Immature natural killer cell (primary cell): ENCODE data around the gene BTBD19. TPM values are rescaled to one million over a fixed set of nuclear protein-coding genes. Genes with fewer than 3 reads are reported as not detected.
A peak's percentile ranks its signal among the peaks of the same experiment; 100 is the strongest.
"Not testable (repeated sequence)": the region's sequence is repeated elsewhere in the genome, so short reads cannot be mapped to it uniquely, and the experiment has no call there.

Experiments used
- DNase-seq, 3 donors: peaks; one replicate each; pipeline ENCODE4 v3.0.0; 2022; ENCODE audit warnings: mixed read lengths in 1 of 3
- H3K27ac Mint-ChIP-seq, 6 donors: one replicate each; pipeline ENCODE4 v1.8.0; 2020; ENCODE audit warnings: mixed read lengths in 6 of 6, mild to moderate bottlenecking in 5 of 6, inconsistent platforms in 4 of 6, moderate library complexity in 3 of 6
- H3K27me3 Mint-ChIP-seq, 3 donors: one replicate each; pipeline ENCODE4 v1.8.0; 2020 to 2021; ENCODE audit warnings: low read depth in 3 of 3, mild to moderate bottlenecking in 3 of 3, mixed read lengths in 3 of 3, moderate library complexity in 3 of 3, inconsistent platforms in 1 of 3
- H3K36me3 Mint-ChIP-seq, 3 donors: one replicate each; pipeline ENCODE4 v1.8.0; 2020; ENCODE audit warnings: mixed read lengths in 3 of 3, inconsistent platforms in 2 of 3, mild to moderate bottlenecking in 2 of 3
- H3K4me1 Mint-ChIP-seq, 2 donors: one replicate each; pipeline ENCODE4 v1.8.0; 2020; ENCODE audit warnings: inconsistent platforms in 2 of 2, mild to moderate bottlenecking in 2 of 2, mixed read lengths in 2 of 2, moderate library complexity in 1 of 2
- H3K4me3 Mint-ChIP-seq, 5 donors: one replicate each; pipeline ENCODE4 v1.8.0; 2020; ENCODE audit warnings: mild to moderate bottlenecking in 5 of 5, mixed read lengths in 5 of 5, inconsistent platforms in 3 of 5, moderate library complexity in 3 of 5
- H3K9me3 Mint-ChIP-seq, 6 donors: one replicate each; pipeline ENCODE4 v1.8.0; 2020; ENCODE audit warnings: mild to moderate bottlenecking in 6 of 6, mixed read lengths in 6 of 6, inconsistent platforms in 4 of 6, moderate library complexity in 3 of 6
- polyA plus RNA-seq, 3 donors: library from polyadenylated mRNA; unstranded; fragments of 300-500 nt; fragmentation: Illumina TruSeq; gene quantifications; one replicate each; pipeline ENCODE4 v1.2.3, GENCODE V29; 2021

BTBD19 gene
- under 1 TPM in 1 of 3 donors, not detected in 2; 0.38 TPM for polyA plus RNA-seq

DNA sequence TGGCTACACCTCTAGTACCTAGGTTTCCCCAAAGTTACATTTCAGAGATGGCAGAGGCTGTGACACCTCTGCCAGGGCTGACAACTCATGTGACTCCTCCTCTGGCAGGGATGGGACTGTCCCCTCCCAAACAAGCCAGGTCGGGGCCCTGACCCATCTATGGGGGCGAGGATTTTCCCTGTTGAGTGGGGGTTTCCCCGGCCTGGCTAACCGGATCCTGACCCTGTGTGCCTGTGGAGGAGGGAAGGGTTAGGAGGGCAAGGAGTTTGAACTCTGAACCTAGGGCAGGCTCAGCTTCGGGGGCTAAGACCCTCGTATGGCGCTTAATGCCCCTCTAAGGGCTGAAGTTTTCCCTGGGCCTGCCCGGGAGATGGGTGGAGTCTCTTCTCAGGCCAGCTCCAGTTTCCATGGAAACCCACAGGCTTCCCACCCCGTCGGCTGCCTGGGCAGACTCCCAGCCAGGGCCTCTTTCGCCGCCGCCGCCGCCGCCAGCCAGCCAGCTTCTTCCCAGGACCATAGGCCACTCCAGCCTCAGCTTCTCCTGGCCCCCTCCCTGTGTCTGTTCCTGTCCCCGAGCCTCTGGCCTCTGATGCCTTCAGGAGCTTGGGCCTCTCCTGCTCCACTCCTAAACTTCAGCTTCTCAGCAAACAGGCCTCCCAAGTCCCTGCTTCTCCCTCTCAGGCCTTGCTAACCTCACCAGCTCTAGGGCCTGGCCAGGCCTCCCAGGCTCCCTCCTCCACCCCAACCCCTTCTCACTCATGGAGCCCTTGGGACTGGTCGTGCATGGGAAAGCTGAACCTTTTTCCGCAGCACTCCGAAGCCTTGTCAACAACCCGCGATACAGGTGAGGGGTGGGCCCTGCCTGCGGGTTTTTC, at the start of gene BTBD19:
Gene BTBD19, plus strand, starts transcription at position 461 of the 875 bp plus-strand sequence. Its CDS starts 298 bp downstream, at position 759.
- Mint-ChIP-seq H3K27me3 (peaks cover 0 to 7% (median 3%) of the 10 kb centered on the region in 3 donors), H3K36me3 (peaks cover 0 to 3% (median 0%) of the 10 kb centered on the region in 3 donors), H3K9me3 (no peaks in the 10 kb centered on the region), H3K4me1 (peaks cover 35 to 50% of the 10 kb centered on the region in 2 donors), H3K4me3 (peak within 1 kb of the TSS; percentile 56 to 76 (median 66)), H3K27ac (peak within 1 kb of the TSS; percentile 91 to 98 (median 96))
- no peak for DNase-seq

- Mint-ChIP-seq H3K4me1 (peaks cover 8 to 12% of the 10 kb centered on the region in 2 donors), H3K27ac (no peak overlapping the region), H3K36me3 (no peaks in the 10 kb centered on the region), H3K27me3 (no peaks in the 10 kb centered on the region), H3K9me3 (no peaks in the 10 kb centered on the region), H3K4me3 (no peak overlapping the region)
- no peak for DNase-seq
Measured at GRCh38 chr1:44759077-44759476, 49.2 kb upstream of the BTBD19 start.

DNA sequence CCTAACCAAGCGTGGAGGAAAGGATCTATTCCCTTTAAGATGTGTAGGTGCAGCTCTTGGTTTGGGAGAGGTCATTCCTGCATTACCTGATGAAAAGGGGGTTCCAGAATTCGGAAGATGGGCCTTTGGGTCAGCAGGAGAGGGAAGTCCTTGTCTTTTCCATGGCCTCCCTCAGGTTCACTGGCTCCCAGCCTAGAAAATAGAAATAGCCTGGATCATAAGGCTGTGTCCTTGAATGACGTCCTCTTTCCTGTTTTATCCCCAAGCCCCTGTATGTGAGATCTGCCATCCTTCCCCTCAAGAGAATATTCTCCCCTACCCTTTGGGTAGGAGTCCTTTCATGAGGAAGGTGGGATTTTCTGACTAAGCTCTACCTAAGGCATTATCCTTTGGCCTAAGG, 47.4 kb upstream of the BTBD19 start:
- no peaks in the 10 kb centered on the region for H3K27me3 Mint-ChIP-seq
- H3K9me3 Mint-ChIP-seq = no peaks in the 10 kb centered on the region
- H3K4me1 Mint-ChIP-seq = peaks cover 8 to 12% of the 10 kb centered on the region in 2 donors
- no peak for DNase-seq
- no peak overlapping the region for H3K4me3 Mint-ChIP-seq
- no peaks in the 10 kb centered on the region for H3K36me3 Mint-ChIP-seq
- peak overlapping the region in 1 of 6 donors; percentile 26 for H3K27ac Mint-ChIP-seq

- not testable (repeated sequence) for H3K4me3 Mint-ChIP-seq, H3K9me3 Mint-ChIP-seq, H3K36me3 Mint-ChIP-seq, H3K4me1 Mint-ChIP-seq, H3K27me3 Mint-ChIP-seq, DNase-seq
- peak overlapping the region in 1 of 6 donors; percentile 9 for H3K27ac Mint-ChIP-seq
Measured at GRCh38 chr1:44766421-44766820, 41.9 kb upstream of the BTBD19 start.

DNA sequence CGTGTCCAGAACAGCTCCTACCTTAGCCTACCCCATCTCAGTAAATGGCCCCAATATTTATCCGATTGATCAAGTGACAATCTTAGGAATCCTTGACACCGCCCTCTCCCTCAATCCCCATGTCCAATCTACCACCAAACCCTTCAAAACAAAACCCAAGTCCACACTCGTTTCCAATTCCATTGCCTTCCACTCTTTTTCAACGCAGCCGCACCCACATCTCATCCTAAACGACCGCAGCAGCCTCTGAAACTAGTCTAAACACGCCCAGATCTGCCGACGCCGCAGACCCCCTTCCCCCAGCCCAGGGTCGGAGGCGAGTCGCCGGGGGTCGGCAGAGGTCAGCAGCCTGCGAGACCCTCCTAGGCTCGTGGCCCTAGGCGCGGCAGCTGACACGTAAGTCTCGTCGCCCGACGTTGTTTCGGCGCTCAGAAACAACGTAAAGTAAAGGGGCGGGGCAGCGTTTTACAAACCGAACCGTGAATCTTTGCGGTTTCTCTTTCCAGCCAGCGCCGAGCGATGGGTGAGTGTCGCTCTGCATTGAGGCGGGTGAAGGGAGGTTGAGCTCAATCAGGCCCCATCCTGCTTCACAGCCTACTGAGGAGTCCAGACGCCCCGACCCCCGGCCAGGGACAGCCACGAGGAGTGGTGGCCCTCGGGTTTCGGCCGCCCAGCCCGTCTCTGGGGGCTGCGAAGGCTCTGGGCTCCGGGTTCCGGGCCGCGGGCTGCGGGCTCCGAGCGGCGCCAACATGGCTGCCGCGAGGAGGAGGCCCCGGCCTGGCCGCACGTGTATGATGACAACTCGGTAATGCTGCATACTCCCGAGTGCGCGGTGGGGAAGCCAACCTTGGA, 33.0 kb upstream of the BTBD19 start, which contains the start of gene RPS8:
Gene RPS8, plus strand, starts transcription at position 463 of the 852 bp plus-strand sequence. Its CDS starts 57 bp downstream, at position 520.
- peak within 1 kb of the TSS; percentile 87 to 96 (median 95) for H3K4me3 Mint-ChIP-seq
- H3K4me1 Mint-ChIP-seq = peaks cover 32 to 46% of the 10 kb centered on the region in 2 donors
- H3K27me3 Mint-ChIP-seq = peaks cover 2 to 12% (median 9%) of the 10 kb centered on the region in 3 donors
- DNase-seq = peak; percentile 88 to 89 (median 88)
- no peaks in the 10 kb centered on the region for H3K9me3 Mint-ChIP-seq
- H3K36me3 Mint-ChIP-seq = peaks cover 4 to 24% (median 14%) of the 10 kb centered on the region in 3 donors
- peak within 1 kb of the TSS; percentile 95 to 99 (median 98) for H3K27ac Mint-ChIP-seq

DNA sequence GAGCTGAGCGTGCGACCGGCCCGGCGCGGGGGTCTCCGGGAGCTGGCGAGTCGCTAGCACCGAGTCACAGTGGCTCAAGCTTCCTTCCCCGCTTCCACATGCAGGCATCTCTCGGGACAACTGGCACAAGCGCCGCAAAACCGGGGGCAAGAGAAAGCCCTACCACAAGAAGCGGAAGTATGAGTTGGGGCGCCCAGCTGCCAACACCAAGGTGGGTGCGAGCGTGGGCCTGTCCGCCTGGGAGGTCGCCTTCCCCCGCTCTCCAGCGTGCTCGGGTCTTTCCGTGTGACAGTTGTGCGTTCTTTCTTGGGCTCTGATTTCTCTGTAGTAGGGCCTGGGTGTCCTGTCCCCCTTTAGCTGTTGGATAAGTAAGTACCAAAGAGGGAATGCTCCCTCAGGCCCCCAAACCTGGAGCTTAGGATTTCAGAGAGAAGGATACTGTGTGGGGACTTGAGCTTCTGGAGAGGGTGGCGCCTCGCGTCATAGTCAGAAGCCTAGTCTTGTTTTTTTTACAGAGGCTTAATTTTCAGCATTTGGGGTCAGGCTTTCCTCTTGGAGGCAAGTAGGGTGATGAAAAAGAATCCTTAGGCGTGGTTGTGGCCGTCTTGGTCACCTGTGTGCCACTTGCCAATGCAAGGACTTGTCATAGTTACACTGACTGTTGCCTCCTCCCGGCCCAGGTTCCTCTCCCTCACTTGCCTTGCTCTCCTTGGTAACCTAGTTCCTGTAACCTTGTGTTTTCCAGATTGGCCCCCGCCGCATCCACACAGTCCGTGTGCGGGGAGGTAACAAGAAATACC, 32.2 kb upstream of the BTBD19 start:
- Mint-ChIP-seq H3K4me1 (peaks cover 34 to 46% of the 10 kb centered on the region in 2 donors), H3K4me3 (peak overlapping the region; percentile 81 to 95 (median 93)), H3K27ac (peak overlapping the region; percentile 95 to 98 (median 96)), H3K27me3 (peaks cover 2 to 12% (median 9%) of the 10 kb centered on the region in 3 donors), H3K36me3 (peaks cover 5 to 32% (median 19%) of the 10 kb centered on the region in 3 donors), H3K9me3 (no peaks in the 10 kb centered on the region)
- peak in 2 of 3 donors; percentile 66 to 70 for DNase-seq

DNA sequence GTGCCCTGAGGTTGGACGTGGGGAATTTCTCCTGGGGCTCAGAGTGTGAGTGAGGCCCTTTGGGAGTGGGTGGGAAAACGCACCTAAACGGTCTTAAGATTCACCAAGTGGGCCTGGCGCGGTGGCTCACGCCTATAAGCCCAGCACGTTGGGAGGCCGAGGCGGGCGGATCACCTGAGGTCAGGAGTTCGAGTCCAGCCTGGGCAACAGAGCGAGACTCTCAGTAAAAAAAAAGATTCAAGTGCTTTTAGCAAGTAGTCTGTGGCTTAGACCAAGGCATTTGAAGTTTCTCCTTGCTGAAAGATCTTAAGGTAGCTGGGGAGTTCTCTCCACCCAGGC, 31.6 kb upstream of the BTBD19 start:
- Mint-ChIP-seq H3K9me3 (no peaks in the 10 kb centered on the region), H3K36me3 (peaks cover 7 to 38% (median 24%) of the 10 kb centered on the region in 3 donors), H3K27ac (peak overlapping the region; percentile 95 to 98 (median 96)), H3K27me3 (peaks cover 2 to 12% (median 9%) of the 10 kb centered on the region in 3 donors), H3K4me1 (peaks cover 35 to 46% of the 10 kb centered on the region in 2 donors), H3K4me3 (peak overlapping the region; percentile 81 to 95 (median 93))
- DNase-seq = no peak

- H3K36me3 Mint-ChIP-seq = peaks cover 7 to 38% (median 24%) of the 10 kb centered on the region in 3 donors
- no peaks in the 10 kb centered on the region for H3K9me3 Mint-ChIP-seq
- H3K4me1 Mint-ChIP-seq = peaks cover 35 to 46% of the 10 kb centered on the region in 2 donors
- peak overlapping the region; percentile 81 to 98 (median 96) for H3K27ac Mint-ChIP-seq
- H3K27me3 Mint-ChIP-seq = peaks cover 2 to 12% (median 9%) of the 10 kb centered on the region in 3 donors
- DNase-seq = no peak
- H3K4me3 Mint-ChIP-seq = peak overlapping the region; percentile 1 to 93 (median 65)
Measured at GRCh38 chr1:44777547-44777946, 30.8 kb upstream of the BTBD19 start.

DNA sequence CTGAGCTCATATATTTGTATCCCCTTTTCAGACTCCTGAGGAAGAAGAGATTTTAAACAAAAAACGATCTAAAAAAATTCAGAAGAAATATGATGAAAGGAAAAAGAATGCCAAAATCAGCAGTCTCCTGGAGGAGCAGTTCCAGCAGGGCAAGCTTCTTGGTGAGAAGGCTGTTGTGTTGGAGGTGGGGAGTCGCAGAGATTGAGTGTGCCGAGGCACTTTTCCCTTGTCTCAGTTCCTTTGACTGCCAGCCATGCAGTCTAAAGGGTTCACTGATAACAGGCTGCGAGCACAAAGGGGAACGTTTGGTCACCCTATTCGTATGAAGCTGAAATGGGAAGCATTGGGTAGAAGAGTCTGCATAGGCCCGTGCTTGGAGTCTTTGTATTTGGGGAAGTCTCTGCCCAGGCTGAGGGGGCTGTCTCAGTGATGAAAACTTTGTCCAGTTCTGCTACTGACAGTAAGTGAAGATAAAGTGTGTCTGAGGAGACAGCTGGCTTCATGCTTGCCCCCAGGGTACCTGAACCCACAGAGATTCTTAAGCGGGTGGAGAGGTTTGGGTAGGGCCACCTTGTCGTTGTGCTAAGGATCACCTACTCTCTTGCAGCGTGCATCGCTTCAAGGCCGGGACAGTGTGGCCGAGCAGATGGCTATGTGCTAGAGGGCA, 30.2 kb upstream of the BTBD19 start:
- Mint-ChIP-seq H3K27me3 (peaks cover 2 to 12% (median 9%) of the 10 kb centered on the region in 3 donors), H3K9me3 (no peaks in the 10 kb centered on the region), H3K4me3 (peak overlapping the region in 2 of 5 donors; percentile 55 to 93), H3K36me3 (peaks cover 7 to 38% (median 24%) of the 10 kb centered on the region in 3 donors), H3K4me1 (peaks cover 33 to 47% of the 10 kb centered on the region in 2 donors), H3K27ac (peak overlapping the region; percentile 63 to 96 (median 95))
- DNase-seq = no peak

DNA sequence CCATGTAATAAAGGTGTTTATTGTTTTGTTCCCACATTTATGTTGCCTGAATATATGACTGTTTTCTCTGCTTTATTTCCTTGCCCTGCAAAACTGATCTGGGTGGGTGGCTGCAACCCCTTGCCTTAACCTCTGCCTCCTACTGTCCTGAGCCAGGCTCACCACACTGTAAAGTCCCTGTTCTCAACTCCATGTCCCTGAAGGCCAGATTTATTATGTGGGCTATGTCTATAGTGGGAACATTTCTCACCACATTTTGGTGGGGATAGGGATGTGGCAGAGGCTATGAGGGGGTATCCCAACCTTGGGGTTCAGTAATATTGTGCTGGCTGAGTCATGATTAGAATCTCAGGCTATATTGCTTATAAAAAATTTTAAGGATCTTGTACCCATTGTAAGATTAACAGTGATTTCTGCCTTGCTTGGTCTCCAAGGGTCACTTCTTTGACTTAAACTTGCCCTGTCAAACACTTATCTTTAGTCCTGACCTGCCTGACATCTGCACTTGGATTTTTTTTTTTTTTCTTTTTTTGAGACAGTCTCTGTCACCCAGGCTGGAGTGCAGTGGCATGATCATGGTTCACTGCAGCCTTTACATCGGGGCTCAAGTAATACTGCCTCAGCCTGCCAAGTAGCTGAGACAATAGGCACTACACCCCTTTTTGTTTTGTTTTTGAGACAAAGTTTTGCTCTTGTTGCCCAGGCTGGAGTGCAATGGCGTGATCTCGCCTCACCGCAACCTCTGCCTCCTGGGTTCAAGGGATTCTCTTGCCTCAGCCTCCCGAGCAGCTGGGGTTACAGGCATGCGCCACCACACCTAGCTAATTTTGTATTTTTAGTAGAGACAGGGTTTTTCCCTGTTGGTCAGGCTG, 29.4 kb upstream of the BTBD19 start:
- DNase-seq = no peak
- Mint-ChIP-seq H3K9me3 (no peaks in the 10 kb centered on the region), H3K27ac (peak overlapping the region in 5 of 6 donors; percentile 61 to 76 (median 72)), H3K27me3 (peaks cover 2 to 12% (median 9%) of the 10 kb centered on the region in 3 donors), H3K4me3 (no peak overlapping the region), H3K36me3 (peaks cover 7 to 38% (median 24%) of the 10 kb centered on the region in 3 donors), H3K4me1 (peaks cover 39 to 52% of the 10 kb centered on the region in 2 donors)

- Mint-ChIP-seq H3K9me3 (no peaks in the 10 kb centered on the region), H3K36me3 (peaks cover 7 to 38% (median 24%) of the 10 kb centered on the region in 3 donors), H3K27me3 (peaks cover 2 to 8% (median 6%) of the 10 kb centered on the region in 3 donors), H3K4me1 (peaks cover 45 to 54% of the 10 kb centered on the region in 2 donors), H3K4me3 (no peak overlapping the region), H3K27ac (peak overlapping the region in 1 of 6 donors; percentile 52)
- DNase-seq = no peak
Measured at GRCh38 chr1:44780583-44781121, 27.7 kb upstream of the BTBD19 start.
